ENCODE measurements around the gene CNN2. TPM values are rescaled to one million over a fixed set of nuclear protein-coding genes. Genes with fewer than 3 reads are reported as not detected.

The CNN2 gene
- polyA plus RNA-seq, 3 donors: 69.9 to 213 (median 144) TPM

GRCh38 chr19:982567-983170 lies 43.7 kb upstream of the CNN2 start:
- no peaks in the 10 kb centered on the region for H3K9me3 Mint-ChIP-seq
- peaks cover 0 to 4% (median 1%) of the 10 kb centered on the region in 3 donors for H3K27me3 Mint-ChIP-seq (ENCODE audit: low read depth in 3 of 3)
- peaks cover 18 to 28% of the 10 kb centered on the region in 2 donors for H3K4me1 ChIP-seq (ENCODE audit: control insufficient read depth in 1 of 2, insufficient read depth in 2 of 2, low read length in 2 of 2)
- intact Hi-C loops (cut with micrococcal nuclease): loop anchor here (1.0 to 10.0 kb wide), 6 partner anchors 60 to 210 kb away; no protein-coding TSS in a partner anchor
- peaks cover 0 to 13% of the 10 kb centered on the region in 2 donors for H3K36me3 ChIP-seq (replicated peaks in 1 of 2; ENCODE audit: control insufficient read depth in 1 of 2, insufficient read depth in 2 of 2, low read length in 2 of 2)
- no peaks in the 10 kb centered on the region for H3K27me3 ChIP-seq (ENCODE audit: control insufficient read depth in 2 of 2, insufficient read depth in 2 of 2, low read length in 2 of 2)
- H3K4me3 ChIP-seq (replicated peaks in 1 of 3; ENCODE audit: low read depth in 2 of 3, low read length in 3 of 3): peak overlapping the region in 1 of 3 experiments; percentile 53
- peak; percentile 93 for TF ChIP-seq CTCF (IDR thresholded peaks at IDR 0.05)
- peak overlapping the region; percentile 7 to 48 for H3K4me3 Mint-ChIP-seq
- H2AFZ ChIP-seq (ENCODE audit: insufficient read depth, low read depth, low read length, poor library complexity, severe bottlenecking): peak overlapping the region; percentile 50
- H3K36me3 Mint-ChIP-seq: peaks cover 9 to 15% of the 10 kb centered on the region in 2 donors
- no peak overlapping the region for H3K27ac Mint-ChIP-seq
- no peak overlapping the region for H3K9ac ChIP-seq (ENCODE audit: insufficient read depth, low read length, poor library complexity, severe bottlenecking)
- WGBS (ENCODE audit: insufficient coverage): under 1% methylated on average over 42 of the region's 46 CpGs
- H4K20me1 ChIP-seq (ENCODE audit: insufficient read depth, low read length): no peaks in the 10 kb centered on the region
- peak; percentile 43 to 67 (median 57) for DNase-seq
- H3K9me3 ChIP-seq (replicated peaks in 1 of 2; ENCODE audit: control insufficient read depth in 1 of 2, insufficient read depth in 1 of 2, low read length in 2 of 2): no peaks in the 10 kb centered on the region
- H3K4me1 Mint-ChIP-seq: peaks cover 17% of the 10 kb centered on the region
- no peak overlapping the region for H3K27ac ChIP-seq (ENCODE audit: low read depth in 1 of 2, low read length in 2 of 2)
- H3K79me2 ChIP-seq (ENCODE audit: insufficient read depth, low read length): peaks cover 12% of the 10 kb centered on the region
- H3K4me2 ChIP-seq (replicated peaks; ENCODE audit: extremely low read depth, low read length, poor library complexity, severe bottlenecking): peak overlapping the region; percentile 78

- peaks cover 0 to 4% (median 1%) of the 10 kb centered on the region in 3 donors for H3K27me3 Mint-ChIP-seq (ENCODE audit: low read depth in 3 of 3)
- peak within 1 kb of the TSS; percentile 88 to 90 for H3K4me3 Mint-ChIP-seq
- Histone ChIP-seq H3K9me3 (replicated peaks in 1 of 2; ENCODE audit: control insufficient read depth in 1 of 2, insufficient read depth in 1 of 2, low read length in 2 of 2) (no peaks in the 10 kb centered on the region), H3K36me3 (replicated peaks in 1 of 2; ENCODE audit: control insufficient read depth in 1 of 2, insufficient read depth in 2 of 2, low read length in 2 of 2) (peaks cover 7 to 22% of the 10 kb centered on the region in 2 donors), H3K79me2 (ENCODE audit: insufficient read depth, low read length) (peaks cover 12% of the 10 kb centered on the region), H4K20me1 (ENCODE audit: insufficient read depth, low read length) (no peaks in the 10 kb centered on the region), H3K9ac (ENCODE audit: insufficient read depth, low read length, poor library complexity, severe bottlenecking) (peak within 1 kb of the TSS; percentile 69), H2AFZ (ENCODE audit: insufficient read depth, low read depth, low read length, poor library complexity, severe bottlenecking) (peak within 1 kb of the TSS; percentile 86), H3K27me3 (ENCODE audit: control insufficient read depth in 2 of 2, insufficient read depth in 2 of 2, low read length in 2 of 2) (no peaks in the 10 kb centered on the region), H3K4me1 (ENCODE audit: control insufficient read depth in 1 of 2, insufficient read depth in 2 of 2, low read length in 2 of 2) (peaks cover 18 to 28% of the 10 kb centered on the region in 2 donors), H3K4me3 (replicated peaks in 1 of 3; ENCODE audit: low read depth in 2 of 3, low read length in 3 of 3) (peak within 1 kb of the TSS; percentile 82 to 96 (median 85)), H3K27ac (ENCODE audit: low read depth in 1 of 2, low read length in 2 of 2) (peak within 1 kb of the TSS; percentile 7 to 71), H3K4me2 (replicated peaks; ENCODE audit: extremely low read depth, low read length, poor library complexity, severe bottlenecking) (peak within 1 kb of the TSS; percentile 97)
- peak; percentile 84 to 90 (median 86) for DNase-seq
- WGBS (ENCODE audit: insufficient coverage): under 1% methylated on average over 70 of the region's 78 CpGs
- H3K36me3 Mint-ChIP-seq: peaks cover 17 to 28% of the 10 kb centered on the region in 2 donors
- no peaks in the 10 kb centered on the region for H3K9me3 Mint-ChIP-seq
- H3K27ac Mint-ChIP-seq: peak within 1 kb of the TSS; percentile 59 to 91 (median 77)
- intact Hi-C loops (cut with micrococcal nuclease): loop anchor here (5.0 to 10.0 kb wide), 3 partner anchors 122 to 212 kb away; no protein-coding TSS in a partner anchor
- H3K4me1 Mint-ChIP-seq: peaks cover 17% of the 10 kb centered on the region
- TF ChIP-seq CTCF (IDR thresholded peaks at IDR 0.05): no peak
These were observed 42.0 kb upstream of the CNN2 start, which contains the start of gene WDR18 for GRCh38 chr19:984165-984967. Gene WDR18, plus strand, starts transcription at chr19:984345. Its CDS starts 9 bp downstream, at chr19:984354.

Data from CD14-positive monocyte (primary cell).